Right atrium auricular region (tissue), 2 donors: ENCODE data around the gene VAMP5. TPM values are rescaled to one million over a fixed set of nuclear protein-coding genes. Genes with fewer than 3 reads are reported as not detected.
"Not testable (repeated sequence)": the region's sequence is repeated elsewhere in the genome, so short reads cannot be mapped to it uniquely, and the experiment has no call there.

Experiments used
- DNase-seq: peaks from one replicate; pipeline ENCODE4 v3.0.0-alpha.2; 2019; ENCODE audit warnings: low spot score
- H3K27ac ChIP-seq, 2 donors: fragments of 200-600 bp; sonication (generic); 1 replicate in 1 of 2; 2 replicates in 1 of 2; pipeline ENCODE4 v1.5.1; 2016 to 2019
- H3K27me3 ChIP-seq, 2 donors: fragments of 200-600 bp; sonication (generic); one replicate each; pipeline versions ENCODE4 v1.5.1 to v1.6.0; 2017 to 2019
- H3K36me3 ChIP-seq: fragments of 200-600 bp; sonication (generic); one replicate; pipeline ENCODE4 v1.5.1; 2016
- H3K4me1 ChIP-seq, 2 donors: fragments of 200-600 bp; sonication (generic); one replicate each; pipeline versions ENCODE4 v1.5.1 to v1.6.0; 2017 to 2019
- H3K4me3 ChIP-seq, 2 donors: fragments of 200-600 bp; sonication (generic); 1 replicate in 1 of 2; 2 replicates in 1 of 2; pipeline ENCODE4 v1.5.1; 2017 to 2019; ENCODE audit warnings: mild to moderate bottlenecking in 1 of 2, moderate library complexity in 1 of 2
- H3K9me3 ChIP-seq, 2 donors: fragments of 200-600 bp; sonication (generic); one replicate each; pipeline ENCODE4 v1.5.1; 2019
- CTCF ChIP-seq, 2 donors: fragments of 200-600 bp; sonication (generic); IDR thresholded peaks; one replicate each; pipeline ENCODE4 v1.5.1; 2019; ENCODE audit warnings: antibody characterized with exemption in 2 of 2
- total RNA-seq, 2 donors: library from RNA; depleted of rRNA; stranded (reverse); fragments of >200 nt; gene quantifications; one replicate each; pipeline ENCODE4 v1.1.0, GENCODE V29; 2016

The VAMP5 gene
- total RNA-seq, 2 donors from 2014 or later = 37.2 to 61.7 TPM

GRCh38 chr2:85600235-85600575 is 16.0 kb downstream of the VAMP5 start:
- Histone ChIP-seq H3K36me3 (peaks cover 24% of the 10 kb centered on the region), H3K9me3 (no peaks in the 10 kb centered on the region), H3K4me1 (peaks cover 0 to 53% of the 10 kb centered on the region in 2 donors), H3K27ac (no peak overlapping the region), H3K4me3 (no peak overlapping the region), H3K27me3 (no peaks in the 10 kb centered on the region)
- TF ChIP-seq CTCF (IDR thresholded peaks at IDR 0.05) = no peak
- no peak for DNase-seq

GRCh38 chr2:85600951-85601770 is 16.9 kb downstream of the VAMP5 start:
- TF ChIP-seq CTCF (IDR thresholded peaks at IDR 0.05) = no peak
- H3K9me3 ChIP-seq = no peaks in the 10 kb centered on the region
- H3K4me3 ChIP-seq = peak overlapping the region; percentile 78 to 89
- peak overlapping the region; percentile 88 to 90 for H3K27ac ChIP-seq
- H3K4me1 ChIP-seq = peaks cover 0 to 60% of the 10 kb centered on the region in 2 donors
- no peaks in the 10 kb centered on the region for H3K27me3 ChIP-seq
- H3K36me3 ChIP-seq = peaks cover 24% of the 10 kb centered on the region
- DNase-seq = no peak

GRCh38 chr2:85601771-85602475 is 17.7 kb downstream of the VAMP5 start:
- TF ChIP-seq CTCF (IDR thresholded peaks at IDR 0.05) = no peak
- peak; percentile 79 for DNase-seq
- Histone ChIP-seq H3K27ac (peak overlapping the region; percentile 88 to 90), H3K4me3 (peak overlapping the region; percentile 78 to 89), H3K27me3 (no peaks in the 10 kb centered on the region), H3K9me3 (no peaks in the 10 kb centered on the region), H3K36me3 (peaks cover 24% of the 10 kb centered on the region), H3K4me1 (peaks cover 0 to 60% of the 10 kb centered on the region in 2 donors)

- Histone ChIP-seq H3K4me1 (peaks cover 0 to 60% of the 10 kb centered on the region in 2 donors), H3K4me3 (peak within 1 kb of the TSS; percentile 78 to 89)
These were observed 18.4 kb downstream of the VAMP5 start, which contains the start of gene TMEM150A for GRCh38 chr2:85602476-85603234. Gene TMEM150A, minus strand, starts transcription at chr2:85602698. Its CDS starts 750 bp downstream, at chr2:85601948.

GRCh38 chr2:85604133-85604444 is 19.9 kb downstream of the VAMP5 start:
- Histone ChIP-seq H3K4me1 (peaks cover 0 to 71% of the 10 kb centered on the region in 2 donors), H3K27ac (peak overlapping the region; percentile 88 to 90), H3K36me3 (peaks cover 17% of the 10 kb centered on the region), H3K4me3 (peak overlapping the region in 1 of 2 donors; percentile 78)
- not testable (repeated sequence) for H3K27me3 ChIP-seq, DNase-seq, H3K9me3 ChIP-seq

More at GRCh38 chr2:85602476-85603234, 18.4 kb downstream of the VAMP5 start, which contains the start of gene TMEM150A:
- Histone ChIP-seq H3K36me3 (peaks cover 22% of the 10 kb centered on the region), H3K27ac (peak within 1 kb of the TSS; percentile 88 to 90), H3K27me3 (no peaks in the 10 kb centered on the region), H3K9me3 (no peaks in the 10 kb centered on the region)
- DNase-seq = peak; percentile 95
- peak in 1 of 2 donors; percentile 20 for TF ChIP-seq CTCF (IDR thresholded peaks at IDR 0.05)
